IPS-18c (cell line): ENCODE data around the gene TACC2.
"Not testable (repeated sequence)": the region's sequence is repeated elsewhere in the genome, so short reads cannot be mapped to it uniquely, and the experiment has no call there.

ENCODE experiments used
- H3K4me3 ChIP-seq: 2 replicates; pipeline ENCODE4 v1.7.0; 2013; ENCODE audit warnings: low read depth, mild to moderate bottlenecking, low read length, moderate library complexity; ENCODE audit not compliant: insufficient read depth
- H3K9me3 ChIP-seq: one replicate; pipeline ENCODE4 v1.6.1; 2013; ENCODE audit warnings: mild to moderate bottlenecking, low read length, moderate library complexity; ENCODE audit not compliant: control insufficient read depth, insufficient read depth

The TACC2 gene

GRCh38 chr10:122093076-122093475 is 104.1 kb downstream of the TACC2 start:
- Histone ChIP-seq H3K4me3 (no peak overlapping the region), H3K9me3 (no peaks in the 10 kb centered on the region)

DNA sequence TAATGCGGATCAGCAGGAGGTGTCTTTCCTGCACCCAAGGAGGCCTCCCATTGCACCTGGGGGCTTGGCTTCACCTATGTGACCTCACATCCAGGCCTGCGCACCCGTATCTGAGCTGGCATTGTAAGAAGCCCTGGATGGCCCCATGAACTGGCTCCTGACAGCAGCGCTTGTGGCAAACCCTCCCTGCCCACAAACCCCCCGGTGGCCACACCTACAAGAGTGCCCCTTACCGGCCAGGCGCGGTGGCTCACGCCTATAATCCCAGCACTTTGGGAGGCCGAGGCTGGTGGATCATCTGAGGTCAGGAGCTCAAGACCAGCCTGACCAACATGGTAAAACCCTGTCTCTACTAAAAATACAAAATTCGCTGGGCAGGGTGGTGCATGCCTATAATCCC is 107.2 kb downstream of the TACC2 start:
- H3K4me3 ChIP-seq, H3K9me3 ChIP-seq: not testable (repeated sequence)

GRCh38 chr10:122096705-122097104 is 107.7 kb downstream of the TACC2 start:
- Histone ChIP-seq H3K9me3 (no peaks in the 10 kb centered on the region), H3K4me3 (no peak overlapping the region)

DNA sequence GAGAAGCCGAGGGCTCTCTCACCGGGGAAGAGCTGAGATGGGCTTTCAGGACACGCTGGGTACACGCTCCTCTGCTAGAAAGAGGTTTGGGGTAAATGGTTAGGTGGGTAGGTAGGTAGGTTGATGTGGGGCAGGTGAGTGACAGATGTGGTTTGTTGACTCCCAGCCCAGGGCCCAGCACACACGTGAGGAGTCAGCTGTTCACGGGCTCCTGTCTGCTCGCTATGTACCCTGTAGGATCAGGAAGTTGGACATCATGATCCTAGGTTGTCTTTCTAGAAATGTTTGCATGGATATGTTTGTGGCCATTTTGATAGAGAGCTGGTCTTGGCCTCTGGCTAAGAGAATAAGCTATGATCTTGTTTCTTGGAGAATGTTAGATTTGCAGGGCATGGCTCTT is 109.0 kb downstream of the TACC2 start:
- Histone ChIP-seq H3K4me3 (no peak overlapping the region), H3K9me3 (no peaks in the 10 kb centered on the region)

GRCh38 chr10:122098924-122099323 is 110.0 kb downstream of the TACC2 start:
- H3K4me3 ChIP-seq = no peak overlapping the region
- no peaks in the 10 kb centered on the region for H3K9me3 ChIP-seq

DNA sequence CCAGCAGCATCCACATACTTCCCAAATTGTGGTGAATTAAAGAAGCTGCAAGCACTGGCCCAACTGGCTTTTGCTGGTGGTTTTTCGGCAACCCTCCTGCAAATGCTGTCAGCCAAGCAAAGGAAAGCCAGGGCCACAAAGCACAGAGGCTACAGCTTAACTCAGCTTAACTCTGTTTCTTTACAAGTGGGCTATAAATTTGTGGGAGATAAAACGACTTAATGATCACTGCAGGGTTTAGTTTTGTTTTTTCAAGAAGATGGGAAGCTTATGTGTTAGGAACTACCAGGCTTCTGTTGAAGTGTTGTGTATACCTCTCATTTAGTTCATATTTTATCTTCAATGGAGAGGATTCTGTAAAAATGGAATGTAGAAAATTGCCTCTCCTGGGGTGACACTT is 110.6 kb downstream of the TACC2 start:
- H3K9me3 ChIP-seq = no peaks in the 10 kb centered on the region
- no peak overlapping the region for H3K4me3 ChIP-seq

DNA sequence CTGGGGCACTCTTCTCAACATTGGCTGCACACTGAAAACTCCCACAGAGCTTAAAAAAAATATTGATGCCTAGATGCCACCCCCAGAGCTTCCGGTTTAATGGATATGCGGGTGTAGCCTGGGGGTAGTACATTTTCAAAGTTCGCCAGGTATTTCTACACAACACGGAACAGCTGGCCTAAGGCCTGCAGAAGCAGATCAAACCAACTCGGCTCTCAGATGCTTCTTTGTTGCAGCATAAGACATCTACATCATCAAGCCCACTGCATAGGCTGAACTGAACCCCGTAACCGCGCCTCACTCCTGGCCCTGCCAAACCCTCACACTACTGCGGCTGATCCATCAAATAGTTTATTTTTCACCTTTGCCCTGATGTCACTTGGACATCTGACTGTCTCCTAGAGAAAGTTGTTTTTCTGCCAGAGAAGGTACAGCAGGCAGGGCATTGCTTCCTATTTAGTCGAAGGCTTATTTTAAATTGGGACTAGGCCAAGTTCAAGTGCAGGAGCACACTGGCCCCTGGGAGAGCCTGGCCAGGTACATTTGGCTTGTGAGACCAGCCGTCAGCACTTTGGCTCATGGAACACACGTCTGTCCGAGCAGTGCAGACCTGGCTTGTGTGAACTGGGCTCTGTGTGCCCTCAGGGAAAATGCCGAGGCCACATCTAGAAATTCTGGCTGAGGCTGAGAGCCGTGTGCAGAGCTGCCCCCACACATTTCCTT is 113.3 kb downstream of the TACC2 start:
- no peaks in the 10 kb centered on the region for H3K9me3 ChIP-seq
- H3K4me3 ChIP-seq = no peak overlapping the region

DNA sequence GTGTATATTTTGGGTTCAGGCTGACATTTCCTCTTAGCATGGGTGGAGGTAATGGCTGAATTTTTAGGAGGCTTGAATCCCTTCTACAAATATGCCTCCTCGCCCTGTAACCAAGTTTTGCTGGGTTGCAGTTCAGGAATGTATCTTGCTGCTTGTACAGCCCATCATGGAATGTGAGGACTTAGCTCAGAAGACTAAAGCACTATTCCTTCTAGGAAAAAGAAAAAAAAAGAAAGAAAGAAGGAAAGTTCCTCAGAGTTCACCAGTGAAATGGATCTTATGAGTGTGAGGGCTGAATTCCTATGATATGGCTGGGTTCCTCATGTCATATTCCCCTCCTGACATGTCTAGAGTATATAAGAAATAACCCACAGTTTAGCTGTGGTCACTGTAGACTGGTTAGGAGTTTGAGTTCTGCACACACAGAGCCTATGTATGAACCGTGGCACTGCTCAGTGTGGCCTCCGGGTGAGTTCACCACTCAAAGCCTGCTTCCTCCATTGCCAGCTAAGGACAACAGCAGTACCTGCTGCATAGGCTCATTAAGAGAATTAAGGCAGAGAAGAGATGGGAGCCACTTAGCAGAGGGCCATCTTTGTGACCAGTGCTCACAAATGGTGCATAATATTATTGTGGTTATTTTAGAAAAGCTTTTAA is 114.0 kb downstream of the TACC2 start:
- H3K9me3 ChIP-seq = no peaks in the 10 kb centered on the region
- H3K4me3 ChIP-seq = no peak overlapping the region

- Histone ChIP-seq H3K4me3 (no peak overlapping the region), H3K9me3 (no peaks in the 10 kb centered on the region)
Measured at GRCh38 chr10:122103592-122103991, 114.6 kb downstream of the TACC2 start.

GRCh38 chr10:122108786-122109185 is 119.8 kb downstream of the TACC2 start:
- H3K4me3 ChIP-seq, H3K9me3 ChIP-seq: not testable (repeated sequence)

- Histone ChIP-seq H3K4me3 (peak overlapping the region; percentile 73), H3K9me3 (no peaks in the 10 kb centered on the region)
Measured at GRCh38 chr10:122112021-122112616, 123.2 kb downstream of the TACC2 start.

DNA sequence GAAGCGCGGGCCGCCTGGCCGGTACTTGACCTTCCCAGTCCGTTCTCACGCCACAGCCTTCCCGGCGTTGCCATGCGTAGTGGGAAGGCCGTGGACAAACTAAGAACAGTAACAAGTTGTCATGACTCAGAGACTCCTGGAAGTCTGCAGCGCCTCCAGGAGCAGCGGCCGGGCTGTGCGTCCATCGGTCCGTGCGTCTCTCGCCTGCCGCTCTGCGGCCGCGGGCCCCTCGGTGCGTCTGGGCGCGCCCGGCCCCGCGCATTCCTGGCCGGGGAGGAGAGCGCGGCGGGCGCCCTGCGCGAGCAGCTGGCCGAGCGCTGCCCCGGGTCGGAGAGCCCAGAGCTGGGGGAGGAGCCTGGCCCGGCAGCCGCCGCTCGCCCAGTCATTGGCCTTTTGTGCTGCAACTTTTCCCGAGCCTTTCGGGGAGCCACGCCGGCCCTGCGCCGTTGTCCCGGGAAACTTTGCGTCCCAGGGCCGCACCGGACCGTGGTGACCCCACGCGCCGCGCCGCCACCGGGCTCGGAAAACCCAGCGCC is 123.7 kb downstream of the TACC2 start:
- no peaks in the 10 kb centered on the region for H3K9me3 ChIP-seq
- peak overlapping the region; percentile 73 for H3K4me3 ChIP-seq

GRCh38 chr10:122113161-122113944 is 124.4 kb downstream of the TACC2 start:
- no peaks in the 10 kb centered on the region for H3K9me3 ChIP-seq
- peak overlapping the region; percentile 73 for H3K4me3 ChIP-seq

- Histone ChIP-seq H3K9me3 (no peaks in the 10 kb centered on the region), H3K4me3 (peak overlapping the region; percentile 73)
Measured at GRCh38 chr10:122113945-122114747, 125.2 kb downstream of the TACC2 start.

GRCh38 chr10:122115874-122116273 is 126.9 kb downstream of the TACC2 start:
- Histone ChIP-seq H3K4me3 (no peak overlapping the region), H3K9me3 (no peaks in the 10 kb centered on the region)

DNA sequence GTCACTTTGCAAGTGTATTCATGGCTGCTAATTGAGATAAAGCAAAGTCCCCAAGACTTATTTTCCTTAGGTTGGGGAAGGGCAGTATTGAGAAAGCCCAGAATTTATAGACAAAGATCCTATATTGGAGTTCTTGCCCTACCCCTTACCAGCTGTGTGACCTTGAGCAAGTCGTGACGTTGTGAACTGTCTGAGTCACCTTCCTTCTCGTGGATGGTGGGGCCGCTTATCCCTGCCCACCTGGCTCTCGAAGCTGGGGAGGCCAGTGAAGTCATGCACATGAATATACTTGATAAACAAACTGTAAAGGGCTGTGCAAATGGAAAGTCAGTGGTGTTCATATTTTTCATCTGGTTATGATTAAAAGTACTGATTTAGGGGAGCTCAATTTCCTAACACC is 127.4 kb downstream of the TACC2 start:
- Histone ChIP-seq H3K4me3 (no peak overlapping the region), H3K9me3 (no peaks in the 10 kb centered on the region)

GRCh38 chr10:122117475-122117874 is 128.5 kb downstream of the TACC2 start:
- H3K9me3 ChIP-seq = no peaks in the 10 kb centered on the region
- no peak overlapping the region for H3K4me3 ChIP-seq
